ENCODE data around the gene LARGE1.

The LARGE1 gene

DNA sequence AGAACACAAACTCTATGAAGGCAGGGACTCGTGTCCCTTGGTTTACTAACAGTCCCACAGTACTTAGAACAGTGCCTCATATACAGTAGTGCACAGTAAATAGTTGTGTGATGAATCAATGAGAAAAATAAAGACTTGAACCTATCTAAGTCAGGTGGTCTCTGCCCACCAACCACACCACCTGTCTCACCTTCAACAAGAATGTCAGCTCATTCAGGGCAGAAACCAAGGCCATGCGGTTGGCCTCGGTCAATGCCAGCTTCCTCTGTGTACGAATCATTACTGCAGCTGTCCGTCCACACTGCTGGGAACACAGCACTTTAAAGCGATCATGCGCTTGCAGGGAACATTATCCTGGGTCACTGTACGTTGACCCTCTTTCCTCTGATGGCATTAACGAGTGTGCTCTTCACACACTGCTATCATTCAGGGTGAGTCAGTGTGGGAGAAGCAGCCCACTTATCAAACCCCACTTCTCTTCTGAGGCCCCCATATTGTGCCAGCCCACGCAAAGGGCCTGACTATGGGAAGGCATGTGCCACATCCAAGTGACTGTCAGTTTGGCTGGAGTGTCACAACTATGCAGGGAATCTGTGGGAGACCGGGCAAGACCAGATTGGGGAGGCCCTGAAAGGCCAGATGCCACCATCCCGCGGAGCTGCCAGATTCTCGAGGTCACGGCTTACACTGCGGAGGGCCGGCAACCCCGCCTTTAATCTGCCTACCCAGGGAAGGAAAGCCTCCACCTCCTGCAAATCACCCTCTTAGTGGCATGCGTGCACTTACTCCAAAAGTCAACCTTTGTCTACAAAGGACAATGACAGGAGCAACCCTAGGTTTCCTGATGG is 36.1 kb downstream of the LARGE1 start:
- TF ChIP-seq SPI1 (IDR thresholded peaks at IDR 0.05; ENCODE audit: borderline replicate concordance, low read depth) (no peak), GABPA (IDR thresholded peaks at IDR 0.05; ENCODE audit: low read depth) (no peak)
- Histone ChIP-seq H3K4me3 (replicated peaks; ENCODE audit: insufficient read depth, low read length) (no peak overlapping the region), H3K27me3 (ENCODE audit: insufficient read depth, poor library complexity, severe bottlenecking) (no peaks in the 10 kb centered on the region), H3K27ac (replicated peaks) (no peak overlapping the region)
- DNase-seq (ENCODE audit: low read depth in 1 of 2, low spot score in 1 of 2) = no peak

DNA sequence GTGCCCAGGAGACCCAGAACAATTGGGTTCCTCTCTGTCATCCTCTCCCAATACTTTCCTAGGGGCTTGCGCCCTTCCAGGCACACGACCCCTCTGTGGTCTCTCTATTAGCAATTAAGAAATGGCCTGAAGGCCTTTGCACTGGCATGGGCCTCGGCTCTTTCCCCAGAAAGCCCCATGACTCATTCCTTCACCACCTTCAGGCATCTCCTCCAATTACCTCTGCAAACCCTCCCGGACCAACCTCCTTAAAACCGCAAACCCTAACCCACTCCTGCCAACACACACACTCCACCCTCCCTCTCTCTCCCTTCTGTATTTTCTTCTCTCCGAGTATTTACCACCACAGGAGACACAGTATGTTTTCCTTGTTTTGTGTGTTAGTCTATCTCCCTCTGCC is 36.7 kb downstream of the LARGE1 start:
- TF ChIP-seq, protein P1, sequence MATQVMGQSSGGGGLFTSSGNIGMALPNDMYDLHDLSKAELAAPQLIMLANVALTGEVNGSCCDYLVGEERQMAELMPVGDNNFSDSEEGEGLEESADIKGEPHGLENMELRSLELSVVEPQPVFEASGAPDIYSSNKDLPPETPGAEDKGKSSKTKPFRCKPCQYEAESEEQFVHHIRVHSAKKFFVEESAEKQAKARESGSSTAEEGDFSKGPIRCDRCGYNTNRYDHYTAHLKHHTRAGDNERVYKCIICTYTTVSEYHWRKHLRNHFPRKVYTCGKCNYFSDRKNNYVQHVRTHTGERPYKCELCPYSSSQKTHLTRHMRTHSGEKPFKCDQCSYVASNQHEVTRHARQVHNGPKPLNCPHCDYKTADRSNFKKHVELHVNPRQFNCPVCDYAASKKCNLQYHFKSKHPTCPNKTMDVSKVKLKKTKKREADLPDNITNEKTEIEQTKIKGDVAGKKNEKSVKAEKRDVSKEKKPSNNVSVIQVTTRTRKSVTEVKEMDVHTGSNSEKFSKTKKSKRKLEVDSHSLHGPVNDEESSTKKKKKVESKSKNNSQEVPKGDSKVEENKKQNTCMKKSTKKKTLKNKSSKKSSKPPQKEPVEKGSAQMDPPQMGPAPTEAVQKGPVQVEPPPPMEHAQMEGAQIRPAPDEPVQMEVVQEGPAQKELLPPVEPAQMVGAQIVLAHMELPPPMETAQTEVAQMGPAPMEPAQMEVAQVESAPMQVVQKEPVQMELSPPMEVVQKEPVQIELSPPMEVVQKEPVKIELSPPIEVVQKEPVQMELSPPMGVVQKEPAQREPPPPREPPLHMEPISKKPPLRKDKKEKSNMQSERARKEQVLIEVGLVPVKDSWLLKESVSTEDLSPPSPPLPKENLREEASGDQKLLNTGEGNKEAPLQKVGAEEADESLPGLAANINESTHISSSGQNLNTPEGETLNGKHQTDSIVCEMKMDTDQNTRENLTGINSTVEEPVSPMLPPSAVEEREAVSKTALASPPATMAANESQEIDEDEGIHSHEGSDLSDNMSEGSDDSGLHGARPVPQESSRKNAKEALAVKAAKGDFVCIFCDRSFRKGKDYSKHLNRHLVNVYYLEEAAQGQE (IDR thresholded peaks at IDR 0.05; ENCODE audit: insufficient replicate concordance, low read depth) = no peak
- TF ChIP-seq POLR2AphosphoS5 (IDR thresholded peaks at IDR 0.05; ENCODE audit: low read depth) (no peak), SPI1 (IDR thresholded peaks at IDR 0.05; ENCODE audit: borderline replicate concordance, low read depth) (no peak), GABPA (IDR thresholded peaks at IDR 0.05; ENCODE audit: low read depth) (no peak)
- TF ChIP-seq, protein P2, sequence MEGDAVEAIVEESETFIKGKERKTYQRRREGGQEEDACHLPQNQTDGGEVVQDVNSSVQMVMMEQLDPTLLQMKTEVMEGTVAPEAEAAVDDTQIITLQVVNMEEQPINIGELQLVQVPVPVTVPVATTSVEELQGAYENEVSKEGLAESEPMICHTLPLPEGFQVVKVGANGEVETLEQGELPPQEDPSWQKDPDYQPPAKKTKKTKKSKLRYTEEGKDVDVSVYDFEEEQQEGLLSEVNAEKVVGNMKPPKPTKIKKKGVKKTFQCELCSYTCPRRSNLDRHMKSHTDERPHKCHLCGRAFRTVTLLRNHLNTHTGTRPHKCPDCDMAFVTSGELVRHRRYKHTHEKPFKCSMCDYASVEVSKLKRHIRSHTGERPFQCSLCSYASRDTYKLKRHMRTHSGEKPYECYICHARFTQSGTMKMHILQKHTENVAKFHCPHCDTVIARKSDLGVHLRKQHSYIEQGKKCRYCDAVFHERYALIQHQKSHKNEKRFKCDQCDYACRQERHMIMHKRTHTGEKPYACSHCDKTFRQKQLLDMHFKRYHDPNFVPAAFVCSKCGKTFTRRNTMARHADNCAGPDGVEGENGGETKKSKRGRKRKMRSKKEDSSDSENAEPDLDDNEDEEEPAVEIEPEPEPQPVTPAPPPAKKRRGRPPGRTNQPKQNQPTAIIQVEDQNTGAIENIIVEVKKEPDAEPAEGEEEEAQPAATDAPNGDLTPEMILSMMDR (IDR thresholded peaks at IDR 0.05; ENCODE audit: insufficient read depth, low read length) = no peak
- Histone ChIP-seq H3K27me3 (ENCODE audit: insufficient read depth, poor library complexity, severe bottlenecking) (no peaks in the 10 kb centered on the region), H3K4me3 (replicated peaks; ENCODE audit: insufficient read depth, low read length) (no peak overlapping the region), H3K27ac (replicated peaks) (no peak overlapping the region)
- DNase-seq (ENCODE audit: low read depth in 1 of 2, low spot score in 1 of 2) = no peak

- no peak for DNase-seq (ENCODE audit: low read depth in 1 of 2, low spot score in 1 of 2)
- Histone ChIP-seq H3K4me3 (replicated peaks; ENCODE audit: insufficient read depth, low read length) (no peak overlapping the region), H3K27me3 (ENCODE audit: insufficient read depth, poor library complexity, severe bottlenecking) (no peaks in the 10 kb centered on the region), H3K27ac (replicated peaks) (no peak overlapping the region)
- TF ChIP-seq, protein P1 (IDR thresholded peaks at IDR 0.05; ENCODE audit: insufficient replicate concordance, low read depth) = no peak
- TF ChIP-seq, protein P2 (IDR thresholded peaks at IDR 0.05; ENCODE audit: insufficient read depth, low read length) = no peak
- TF ChIP-seq POLR2AphosphoS5 (IDR thresholded peaks at IDR 0.05; ENCODE audit: low read depth) (no peak), SPI1 (IDR thresholded peaks at IDR 0.05; ENCODE audit: borderline replicate concordance, low read depth) (no peak), GABPA (IDR thresholded peaks at IDR 0.05; ENCODE audit: low read depth) (no peak)
Measured at GRCh38 chr22:33882991-33883390, 37.3 kb downstream of the LARGE1 start.

DNA sequence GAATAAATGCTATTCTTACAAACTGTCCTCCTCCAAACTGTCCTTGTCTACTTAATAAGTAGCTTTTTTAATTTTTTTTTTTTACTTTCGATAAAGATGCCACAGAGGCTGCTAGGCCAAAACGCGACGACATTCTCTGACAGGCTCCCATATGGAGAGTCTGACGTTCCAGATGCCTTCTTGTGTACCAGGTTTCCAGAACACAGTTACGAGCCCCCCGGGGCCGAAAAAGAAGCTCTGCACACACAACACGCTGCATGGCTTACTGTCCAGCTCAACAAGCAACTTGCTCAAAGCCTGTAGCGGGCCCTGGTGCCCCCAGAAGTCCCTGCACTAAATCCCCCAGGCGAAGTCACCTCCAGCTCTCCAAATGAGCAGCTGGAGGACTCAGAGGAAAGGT is 39.3 kb downstream of the LARGE1 start:
- Histone ChIP-seq H3K27ac (replicated peaks) (no peak overlapping the region), H3K27me3 (ENCODE audit: insufficient read depth, poor library complexity, severe bottlenecking) (no peaks in the 10 kb centered on the region), H3K4me3 (replicated peaks; ENCODE audit: insufficient read depth, low read length) (no peak overlapping the region)
- no peak for DNase-seq (ENCODE audit: low read depth in 1 of 2, low spot score in 1 of 2)
- TF ChIP-seq, protein P1 (IDR thresholded peaks at IDR 0.05; ENCODE audit: insufficient replicate concordance, low read depth) = no peak
- no peak for TF ChIP-seq SPI1 (IDR thresholded peaks at IDR 0.05; ENCODE audit: borderline replicate concordance, low read depth)
- no peak for TF ChIP-seq GABPA (IDR thresholded peaks at IDR 0.05; ENCODE audit: low read depth)
- TF ChIP-seq, protein P2 (IDR thresholded peaks at IDR 0.05; ENCODE audit: insufficient read depth, low read length) = no peak
- no peak for TF ChIP-seq POLR2AphosphoS5 (IDR thresholded peaks at IDR 0.05; ENCODE audit: low read depth)
